Measurements from ENCODE around the gene ANXA4.
"Not testable (repeated sequence)": the region's sequence is repeated elsewhere in the genome, so short reads cannot be mapped to it uniquely, and the experiment has no call there.

The ANXA4 gene

DNA sequence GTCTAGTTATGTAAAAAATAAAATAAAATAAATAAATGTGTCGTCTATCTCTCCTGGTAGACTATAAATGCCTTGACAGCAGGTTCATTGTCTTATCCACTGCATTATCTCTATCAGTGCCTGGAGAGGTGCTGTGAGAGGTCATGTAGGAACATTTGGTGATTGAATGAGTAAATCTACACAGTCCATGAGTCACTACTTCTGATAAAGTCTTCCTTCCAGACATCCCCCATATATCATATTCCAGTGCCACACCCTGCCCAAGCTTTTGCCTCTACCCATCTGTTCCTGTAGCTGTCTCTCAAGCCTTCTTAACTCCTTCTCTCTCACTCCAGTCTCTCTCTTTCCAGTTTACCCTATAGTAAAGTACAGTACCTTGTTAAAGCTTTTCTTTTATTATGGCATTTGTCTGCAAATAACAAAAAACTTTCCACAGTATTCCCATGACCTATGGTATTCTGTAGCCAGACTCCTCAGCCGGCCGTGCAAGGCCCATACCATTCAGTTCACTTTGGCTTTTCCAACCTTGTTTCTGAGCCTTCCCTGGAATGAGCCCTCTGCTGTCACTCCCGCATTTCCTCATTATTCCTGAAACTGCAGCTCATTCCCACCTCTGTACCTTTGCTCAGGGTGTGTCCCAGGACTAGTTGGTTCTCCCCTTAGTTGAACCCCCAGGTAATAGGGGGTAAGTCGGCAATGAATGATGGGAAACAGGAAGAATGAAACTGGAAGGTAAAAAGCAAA, 37.5 kb downstream of the ANXA4 start:
- DNase-seq = peak; percentile 43

GRCh38 chr2:69780921-69781320, 39.0 kb downstream of the ANXA4 start:
- DNase-seq = no peak

- no peak for DNase-seq
Observed at GRCh38 chr2:69781321-69782248, 39.7 kb downstream of the ANXA4 start.

DNA sequence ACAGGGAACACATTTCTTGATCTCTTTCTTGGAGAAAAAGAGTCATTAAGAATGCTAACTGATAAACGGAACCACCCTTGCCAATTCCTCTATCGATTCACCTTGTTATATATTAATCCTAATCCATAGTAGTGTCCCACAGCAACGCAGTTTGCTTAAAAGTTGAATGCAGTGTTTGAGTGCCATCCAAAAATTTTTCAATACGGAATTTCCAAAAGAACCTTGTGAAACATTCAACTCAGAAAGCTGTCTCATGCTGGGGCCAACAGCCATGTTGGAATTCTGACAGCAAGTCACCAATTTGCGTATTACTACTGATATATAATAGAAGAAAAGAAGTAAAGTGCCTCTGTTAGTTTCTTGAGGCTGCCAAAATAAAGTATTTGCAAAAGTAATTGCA, 42.3 kb downstream of the ANXA4 start:
- no peak for DNase-seq

- DNase-seq = no peak
Observed at GRCh38 chr2:69785358-69785757, 43.4 kb downstream of the ANXA4 start.

GRCh38 chr2:69786052-69786560, 44.2 kb downstream of the ANXA4 start:
- DNase-seq = no peak

GRCh38 chr2:69789175-69789721, 47.3 kb downstream of the ANXA4 start:
- DNase-seq = peak; percentile 97

GRCh38 chr2:69789772-69790600, 48.1 kb downstream of the ANXA4 start:
- DNase-seq = peak; percentile 48

DNA sequence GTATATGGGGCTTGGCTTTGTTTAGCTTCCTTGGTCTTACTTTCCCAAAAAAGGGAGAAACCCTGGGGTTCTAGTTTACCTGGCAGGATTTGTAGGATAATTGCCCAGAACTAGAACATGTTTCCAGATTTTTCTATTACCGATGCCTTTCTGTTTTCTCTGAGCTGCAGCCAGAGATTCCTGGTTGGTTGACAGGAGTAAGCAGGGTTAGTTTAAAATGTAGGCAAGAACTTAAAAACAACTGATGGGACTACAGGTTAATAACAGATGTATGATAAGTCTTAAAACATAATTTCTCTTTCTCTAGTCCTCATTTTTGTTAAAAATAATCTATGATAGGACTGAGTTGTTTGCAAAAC, 48.6 kb downstream of the ANXA4 start:
- DNase-seq = no peak

- peak; percentile 71 for DNase-seq
Observed at GRCh38 chr2:69791045-69791444, 49.1 kb downstream of the ANXA4 start.

DNA sequence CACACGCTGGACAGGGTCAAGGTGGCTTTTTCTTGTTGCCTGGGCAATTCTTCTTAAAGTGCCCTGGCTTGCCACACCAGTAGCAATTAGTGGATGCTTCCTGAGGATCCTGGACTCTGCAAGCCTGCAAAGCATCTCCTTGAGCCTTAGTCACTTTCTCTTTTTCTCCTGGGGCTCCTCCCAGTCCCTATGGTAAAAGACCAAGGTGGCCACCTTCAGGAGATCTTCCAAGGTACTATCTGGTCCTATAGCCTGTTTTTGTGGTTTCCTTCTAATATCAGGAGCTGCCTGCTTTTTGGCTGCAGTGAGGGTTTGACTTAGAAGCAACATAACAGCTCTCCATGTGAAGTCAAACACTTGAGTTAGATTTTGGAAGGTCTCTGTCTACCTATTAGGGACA, 54.2 kb downstream of the ANXA4 start:
- no peak for DNase-seq

DNA sequence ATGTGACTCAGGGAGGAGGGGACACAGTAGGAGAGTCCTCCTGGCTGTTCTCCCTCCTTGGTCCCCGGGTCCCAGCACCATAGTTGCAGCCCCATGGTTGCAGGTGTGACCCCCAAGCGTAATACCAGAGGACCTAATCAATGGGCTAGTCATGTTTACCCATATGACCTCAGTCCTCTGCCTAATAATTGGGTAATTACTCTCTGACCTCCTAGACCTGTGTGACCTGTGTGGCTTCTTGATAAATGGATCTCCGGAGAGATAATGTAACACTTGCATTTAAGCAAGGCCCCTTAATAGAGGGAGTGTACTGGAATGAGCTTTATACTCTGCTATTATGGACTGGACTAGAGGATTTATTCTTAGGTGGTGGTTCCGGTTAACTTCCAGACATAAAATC, 55.3 kb downstream of the ANXA4 start:
- no peak for DNase-seq

- DNase-seq = peak; percentile 30
Observed at GRCh38 chr2:69797836-69798289, 55.9 kb downstream of the ANXA4 start.

- peak; percentile 22 for DNase-seq
Observed at GRCh38 chr2:69798290-69798908, 56.5 kb downstream of the ANXA4 start.

- peak; percentile 64 for DNase-seq
Observed at GRCh38 chr2:69798909-69799526, 57.1 kb downstream of the ANXA4 start.

GRCh38 chr2:69801745-69802290, 59.9 kb downstream of the ANXA4 start:
- no peak for DNase-seq

DNA sequence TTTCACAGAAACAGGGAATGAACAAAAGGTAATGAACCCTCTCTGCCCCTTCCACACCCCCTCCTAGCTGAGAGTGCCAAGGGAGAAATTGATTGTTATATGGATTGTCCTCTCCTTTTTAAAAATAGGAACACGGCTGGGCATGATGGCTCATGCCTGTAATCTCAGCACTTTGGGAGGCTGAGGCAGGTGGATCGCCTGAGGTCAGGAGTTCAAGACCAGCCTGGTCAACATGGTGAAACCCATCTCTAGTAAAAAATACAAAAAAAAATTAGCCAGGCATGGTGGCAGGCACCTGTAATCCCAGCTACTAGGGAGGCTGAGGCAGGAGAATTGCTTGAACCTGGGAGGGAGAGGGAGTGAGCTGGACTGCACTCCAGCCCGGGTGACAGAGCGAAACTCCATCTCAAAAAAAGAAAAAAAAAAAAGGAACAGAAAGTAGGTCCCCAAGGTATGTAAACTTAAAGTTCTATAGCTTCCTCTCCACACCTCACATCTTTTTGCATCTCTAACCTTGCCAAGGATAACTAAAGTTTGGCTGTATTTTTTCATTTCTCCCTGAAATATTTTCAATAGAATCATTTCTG, 60.9 kb downstream of the ANXA4 start:
- DNase-seq = not testable (repeated sequence)

DNA sequence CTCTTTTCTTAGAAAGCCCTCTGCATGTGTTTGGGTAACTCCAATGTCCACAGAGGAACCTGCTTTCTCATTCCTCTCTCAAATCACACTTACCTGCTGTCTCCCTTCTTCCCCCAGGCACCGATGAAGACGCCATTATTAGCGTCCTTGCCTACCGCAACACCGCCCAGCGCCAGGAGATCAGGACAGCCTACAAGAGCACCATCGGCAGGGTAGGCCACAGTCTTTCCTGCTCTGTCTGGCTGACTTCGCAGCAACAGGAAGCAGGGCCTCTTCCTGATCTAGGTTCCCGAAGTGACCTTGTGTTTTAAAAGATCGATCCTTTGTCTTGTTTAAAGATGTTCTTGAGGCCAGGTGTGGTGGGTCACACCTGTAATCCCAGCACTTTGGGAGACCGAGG, 62.5 kb downstream of the ANXA4 start:
- DNase-seq = no peak

DNA sequence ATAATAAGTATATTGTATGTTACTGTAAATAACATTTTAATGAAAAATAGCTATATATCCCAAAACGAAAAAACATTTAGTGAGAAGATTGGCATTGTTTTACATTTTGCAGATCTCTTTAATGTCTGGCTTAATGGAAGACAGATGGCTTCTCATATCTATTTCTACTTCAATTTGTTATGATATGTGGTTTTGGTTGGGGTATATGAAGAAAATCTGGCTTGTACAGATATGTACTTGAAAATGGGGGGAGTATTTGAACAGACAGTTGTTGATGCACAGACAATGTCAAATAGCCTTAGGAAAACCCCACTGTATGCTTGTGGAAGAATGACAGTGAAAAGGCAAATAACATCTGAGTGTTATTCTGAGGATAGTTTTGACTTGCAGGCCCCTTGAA, 64.0 kb downstream of the ANXA4 start:
- no peak for DNase-seq

- DNase-seq = no peak
Observed at GRCh38 chr2:69807821-69808540, 66.0 kb downstream of the ANXA4 start.
